ENCODE measurements around the gene TBX3.
A peak's percentile ranks its signal among the peaks of the same experiment; 100 is the strongest.

TBX3 gene

GRCh38 chr12:114691763-114692185, 7.8 kb upstream of the TBX3 start:
- no peaks in the 10 kb centered on the region for H3K36me3 ChIP-seq (ENCODE audit: insufficient read depth, low read length)
- no peaks in the 10 kb centered on the region for H3K9me3 ChIP-seq (ENCODE audit: control insufficient read depth, insufficient read depth, low read length)
- peak overlapping the region; percentile 39; the same call in 1 of the 2 replicates for H3K9ac ChIP-seq (ENCODE audit: low read depth, low read length)
- H3K4me1 ChIP-seq (ENCODE audit: insufficient read depth, low read length): peaks cover 16% of the 10 kb centered on the region

GRCh38 chr12:114691196-114691595, 7.2 kb upstream of the TBX3 start:
- no peak overlapping the region for H3K9ac ChIP-seq (ENCODE audit: low read depth, low read length)
- H3K4me1 ChIP-seq (ENCODE audit: insufficient read depth, low read length): peaks cover 22% of the 10 kb centered on the region
- no peaks in the 10 kb centered on the region for H3K9me3 ChIP-seq (ENCODE audit: control insufficient read depth, insufficient read depth, low read length)
- H3K36me3 ChIP-seq (ENCODE audit: insufficient read depth, low read length): no peaks in the 10 kb centered on the region

GRCh38 chr12:114690267-114691135, 6.5 kb upstream of the TBX3 start:
- peaks cover 21% of the 10 kb centered on the region for H3K4me1 ChIP-seq (ENCODE audit: insufficient read depth, low read length)
- no peaks in the 10 kb centered on the region for H3K36me3 ChIP-seq (ENCODE audit: insufficient read depth, low read length)
- no peak overlapping the region for H3K9ac ChIP-seq (ENCODE audit: low read depth, low read length)
- H3K9me3 ChIP-seq (ENCODE audit: control insufficient read depth, insufficient read depth, low read length): no peaks in the 10 kb centered on the region

- H3K4me1 ChIP-seq (ENCODE audit: insufficient read depth, low read length): peaks cover 17% of the 10 kb centered on the region
- no peaks in the 10 kb centered on the region for H3K9me3 ChIP-seq (ENCODE audit: control insufficient read depth, insufficient read depth, low read length)
- no peak overlapping the region for H3K9ac ChIP-seq (ENCODE audit: low read depth, low read length)
- H3K36me3 ChIP-seq (ENCODE audit: insufficient read depth, low read length): no peaks in the 10 kb centered on the region
Measured at GRCh38 chr12:114689075-114689994, 5.4 kb upstream of the TBX3 start.

GRCh38 chr12:114688256-114688845, 4.4 kb upstream of the TBX3 start:
- H3K4me1 ChIP-seq (ENCODE audit: insufficient read depth, low read length): peaks cover 17% of the 10 kb centered on the region
- H3K9me3 ChIP-seq (ENCODE audit: control insufficient read depth, insufficient read depth, low read length): no peaks in the 10 kb centered on the region
- H3K36me3 ChIP-seq (ENCODE audit: insufficient read depth, low read length): no peaks in the 10 kb centered on the region
- H3K9ac ChIP-seq (ENCODE audit: low read depth, low read length): no peak overlapping the region

GRCh38 chr12:114687802-114688201, 3.8 kb upstream of the TBX3 start:
- H3K4me1 ChIP-seq (ENCODE audit: insufficient read depth, low read length): peaks cover 17% of the 10 kb centered on the region
- H3K9me3 ChIP-seq (ENCODE audit: control insufficient read depth, insufficient read depth, low read length): no peaks in the 10 kb centered on the region
- H3K9ac ChIP-seq (ENCODE audit: low read depth, low read length): peak overlapping the region; percentile 6; the same call in 1 of the 2 replicates
- H3K36me3 ChIP-seq (ENCODE audit: insufficient read depth, low read length): no peaks in the 10 kb centered on the region

- Histone ChIP-seq H3K9me3 (ENCODE audit: control insufficient read depth, insufficient read depth, low read length) (no peaks in the 10 kb centered on the region), H3K4me1 (ENCODE audit: insufficient read depth, low read length) (peaks cover 20% of the 10 kb centered on the region), H3K36me3 (ENCODE audit: insufficient read depth, low read length) (no peaks in the 10 kb centered on the region), H3K9ac (ENCODE audit: low read depth, low read length) (peak overlapping the region; percentile 6; the same call in 1 of the 2 replicates)
Measured at GRCh38 chr12:114686773-114687500, 3.0 kb upstream of the TBX3 start.

- Histone ChIP-seq H3K4me1 (ENCODE audit: insufficient read depth, low read length) (peaks cover 23% of the 10 kb centered on the region), H3K9ac (ENCODE audit: low read depth, low read length) (peak overlapping the region; percentile 6; the same call in 1 of the 2 replicates), H3K9me3 (ENCODE audit: control insufficient read depth, insufficient read depth, low read length) (no peaks in the 10 kb centered on the region), H3K36me3 (ENCODE audit: insufficient read depth, low read length) (no peaks in the 10 kb centered on the region)
Measured at GRCh38 chr12:114686426-114686772, 2.4 kb upstream of the TBX3 start.

GRCh38 chr12:114685869-114686268, 1.9 kb upstream of the TBX3 start:
- no peaks in the 10 kb centered on the region for H3K9me3 ChIP-seq (ENCODE audit: control insufficient read depth, insufficient read depth, low read length)
- H3K4me1 ChIP-seq (ENCODE audit: insufficient read depth, low read length): peaks cover 23% of the 10 kb centered on the region
- peak overlapping the region; percentile 73; the same call in 1 of the 2 replicates for H3K9ac ChIP-seq (ENCODE audit: low read depth, low read length)
- H3K36me3 ChIP-seq (ENCODE audit: insufficient read depth, low read length): no peaks in the 10 kb centered on the region

- H3K36me3 ChIP-seq (ENCODE audit: insufficient read depth, low read length): no peaks in the 10 kb centered on the region
- H3K9ac ChIP-seq (ENCODE audit: low read depth, low read length): peak overlapping the region; percentile 73; the same call in 1 of the 2 replicates
- H3K9me3 ChIP-seq (ENCODE audit: control insufficient read depth, insufficient read depth, low read length): no peaks in the 10 kb centered on the region
- peaks cover 23% of the 10 kb centered on the region for H3K4me1 ChIP-seq (ENCODE audit: insufficient read depth, low read length)
Measured at GRCh38 chr12:114685320-114685781, 1.4 kb upstream of the TBX3 start.

GRCh38 chr12:114684870-114685273, 897 bp upstream of the TBX3 start:
- H3K36me3 ChIP-seq (ENCODE audit: insufficient read depth, low read length): no peaks in the 10 kb centered on the region
- H3K9ac ChIP-seq (ENCODE audit: low read depth, low read length): peak overlapping the region; percentile 73; the same call in 1 of the 2 replicates
- no peaks in the 10 kb centered on the region for H3K9me3 ChIP-seq (ENCODE audit: control insufficient read depth, insufficient read depth, low read length)
- peaks cover 26% of the 10 kb centered on the region for H3K4me1 ChIP-seq (ENCODE audit: insufficient read depth, low read length)

- Histone ChIP-seq H3K9ac (ENCODE audit: low read depth, low read length) (peak overlapping the region; percentile 73), H3K9me3 (ENCODE audit: control insufficient read depth, insufficient read depth, low read length) (no peaks in the 10 kb centered on the region), H3K4me1 (ENCODE audit: insufficient read depth, low read length) (peaks cover 33% of the 10 kb centered on the region), H3K36me3 (ENCODE audit: insufficient read depth, low read length) (no peaks in the 10 kb centered on the region)
Measured at GRCh38 chr12:114683709-114684097, 272 bp downstream of the TBX3 start.

- H3K9ac ChIP-seq (ENCODE audit: low read depth, low read length): peak overlapping the region; percentile 73
- H3K4me1 ChIP-seq (ENCODE audit: insufficient read depth, low read length): peaks cover 29% of the 10 kb centered on the region
- H3K9me3 ChIP-seq (ENCODE audit: control insufficient read depth, insufficient read depth, low read length): no peaks in the 10 kb centered on the region
- no peaks in the 10 kb centered on the region for H3K36me3 ChIP-seq (ENCODE audit: insufficient read depth, low read length)
Measured at GRCh38 chr12:114682785-114683708, 928 bp downstream of the TBX3 start.
